ENCODE measurements around the gene RMND1.
"Not testable (repeated sequence)": the region's sequence is repeated elsewhere in the genome, so short reads cannot be mapped to it uniquely, and the experiment has no call there.

RMND1 gene

GRCh38 chr6:151381722-151382121, 70.2 kb downstream of the RMND1 start:
- DNase-seq, result no peak

GRCh38 chr6:151380848-151381205, 71.1 kb downstream of the RMND1 start:
- no peak for DNase-seq

- no peak for DNase-seq
Observed at GRCh38 chr6:151379933-151380847, 71.7 kb downstream of the RMND1 start.

- no peak for DNase-seq
Observed at GRCh38 chr6:151377095-151377494, 74.8 kb downstream of the RMND1 start.

- DNase-seq, result no peak
Observed at GRCh38 chr6:151376440-151376839, 75.5 kb downstream of the RMND1 start.

- DNase-seq, result no peak
Observed at GRCh38 chr6:151375833-151376232, 76.1 kb downstream of the RMND1 start.

- no peak for DNase-seq
Observed at GRCh38 chr6:151374036-151374683, 77.8 kb downstream of the RMND1 start.

- no peak for DNase-seq
Observed at GRCh38 chr6:151372164-151372563, 79.8 kb downstream of the RMND1 start.

GRCh38 chr6:151370509-151371078, 81.3 kb downstream of the RMND1 start:
- DNase-seq, result no peak

- no peak for DNase-seq
Observed at GRCh38 chr6:151365233-151365632, 86.7 kb downstream of the RMND1 start.

- DNase-seq, result no peak
Observed at GRCh38 chr6:151359486-151359885, 92.4 kb downstream of the RMND1 start.

GRCh38 chr6:151358475-151358874, 93.5 kb downstream of the RMND1 start:
- no peak for DNase-seq

GRCh38 chr6:151357758-151358436, 94.0 kb downstream of the RMND1 start:
- DNase-seq, result no peak

GRCh38 chr6:151356983-151357382, 94.9 kb downstream of the RMND1 start:
- not testable (repeated sequence) for DNase-seq
